Measurements from ENCODE around the gene PRKCA.
"Not testable (repeated sequence)": the region's sequence is repeated elsewhere in the genome, so short reads cannot be mapped to it uniquely, and the experiment has no call there.

Gene PRKCA

DNA sequence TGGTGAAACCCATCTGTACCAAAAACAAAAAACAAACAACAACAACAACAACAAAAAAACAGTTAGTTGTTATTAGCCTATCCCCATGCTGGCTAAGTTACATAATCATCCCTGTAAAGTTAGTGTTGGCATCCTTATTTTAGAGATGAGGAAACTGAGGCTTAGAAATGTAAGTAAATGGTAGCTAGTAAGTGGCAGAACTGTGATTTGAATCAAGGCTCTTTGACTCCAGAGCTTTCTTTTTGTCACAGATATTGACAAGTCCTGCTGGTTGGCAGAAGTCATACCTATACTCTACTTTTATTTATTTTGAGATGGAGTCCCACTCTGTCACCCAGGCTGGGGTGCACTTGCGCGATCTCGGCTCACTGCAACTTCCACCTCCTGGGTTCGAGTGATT, 42.1 kb downstream of the PRKCA start:
- DNase-seq (ENCODE audit: low read depth) = no peak
- H3K4me3 ChIP-seq (replicated peaks; ENCODE audit: low read depth, low read length) = no peak overlapping the region
- TF ChIP-seq, protein P1, sequence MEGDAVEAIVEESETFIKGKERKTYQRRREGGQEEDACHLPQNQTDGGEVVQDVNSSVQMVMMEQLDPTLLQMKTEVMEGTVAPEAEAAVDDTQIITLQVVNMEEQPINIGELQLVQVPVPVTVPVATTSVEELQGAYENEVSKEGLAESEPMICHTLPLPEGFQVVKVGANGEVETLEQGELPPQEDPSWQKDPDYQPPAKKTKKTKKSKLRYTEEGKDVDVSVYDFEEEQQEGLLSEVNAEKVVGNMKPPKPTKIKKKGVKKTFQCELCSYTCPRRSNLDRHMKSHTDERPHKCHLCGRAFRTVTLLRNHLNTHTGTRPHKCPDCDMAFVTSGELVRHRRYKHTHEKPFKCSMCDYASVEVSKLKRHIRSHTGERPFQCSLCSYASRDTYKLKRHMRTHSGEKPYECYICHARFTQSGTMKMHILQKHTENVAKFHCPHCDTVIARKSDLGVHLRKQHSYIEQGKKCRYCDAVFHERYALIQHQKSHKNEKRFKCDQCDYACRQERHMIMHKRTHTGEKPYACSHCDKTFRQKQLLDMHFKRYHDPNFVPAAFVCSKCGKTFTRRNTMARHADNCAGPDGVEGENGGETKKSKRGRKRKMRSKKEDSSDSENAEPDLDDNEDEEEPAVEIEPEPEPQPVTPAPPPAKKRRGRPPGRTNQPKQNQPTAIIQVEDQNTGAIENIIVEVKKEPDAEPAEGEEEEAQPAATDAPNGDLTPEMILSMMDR (IDR thresholded peaks at IDR 0.05; ENCODE audit: low read length, missing control alignments) = no peak

DNA sequence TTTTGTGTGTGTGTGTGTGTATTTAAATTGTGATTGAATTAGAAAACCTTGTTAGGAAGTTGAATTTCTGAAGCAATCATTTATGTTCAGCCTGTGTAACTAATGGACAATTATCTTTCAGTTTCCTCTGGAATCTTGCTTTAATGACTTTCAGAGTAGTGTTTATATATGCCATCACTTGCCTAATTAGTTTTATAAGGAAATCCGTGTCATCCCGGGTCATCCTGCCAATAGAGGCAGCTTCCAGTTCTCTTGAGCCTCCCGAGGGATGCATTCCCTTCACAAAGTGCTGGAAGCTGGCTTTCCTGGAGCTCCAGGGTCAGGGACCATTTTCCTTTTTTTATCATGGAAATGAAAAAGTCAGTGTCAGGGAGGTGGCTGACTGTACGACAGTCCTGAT, 42.9 kb downstream of the PRKCA start:
- H3K4me3 ChIP-seq (replicated peaks; ENCODE audit: low read depth, low read length) = no peak overlapping the region
- DNase-seq (ENCODE audit: low read depth) = no peak
- TF ChIP-seq, protein P1 (IDR thresholded peaks at IDR 0.05; ENCODE audit: low read length, missing control alignments) = no peak

DNA sequence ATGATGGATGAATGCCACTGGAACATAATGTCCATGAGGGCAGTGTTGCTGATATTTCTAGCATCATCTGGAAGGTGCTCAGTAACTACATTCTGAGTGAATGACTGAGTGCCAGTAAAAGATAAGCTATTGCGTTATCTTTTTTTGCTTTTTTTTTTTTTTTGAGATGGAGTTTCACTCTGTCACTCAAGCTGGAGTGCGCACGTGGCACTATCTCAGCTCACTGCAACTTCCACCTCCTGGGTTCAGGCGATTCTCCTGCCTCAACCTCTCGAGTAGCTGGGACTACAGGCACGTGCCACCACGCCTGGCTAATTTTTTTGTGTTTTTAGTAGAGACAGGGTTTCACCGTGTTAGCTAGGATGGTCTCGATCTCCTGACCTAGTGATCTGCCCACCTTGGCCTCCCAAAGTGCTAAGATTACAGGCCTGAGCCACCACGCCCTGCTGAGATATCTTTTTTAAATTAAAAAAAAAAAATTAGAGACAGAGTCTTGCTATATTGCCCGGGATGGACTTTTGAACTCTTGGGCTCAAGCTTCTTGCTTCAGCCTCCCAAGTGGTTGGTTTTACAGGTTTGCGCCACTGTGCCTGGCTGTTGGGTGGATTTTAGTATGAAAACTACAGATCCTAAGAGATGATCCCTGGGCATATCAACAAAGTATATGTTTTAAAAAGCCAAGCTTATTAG, 43.7 kb downstream of the PRKCA start:
- not testable (repeated sequence) for DNase-seq (ENCODE audit: low read depth); H3K4me3 ChIP-seq (replicated peaks; ENCODE audit: low read depth, low read length)

DNA sequence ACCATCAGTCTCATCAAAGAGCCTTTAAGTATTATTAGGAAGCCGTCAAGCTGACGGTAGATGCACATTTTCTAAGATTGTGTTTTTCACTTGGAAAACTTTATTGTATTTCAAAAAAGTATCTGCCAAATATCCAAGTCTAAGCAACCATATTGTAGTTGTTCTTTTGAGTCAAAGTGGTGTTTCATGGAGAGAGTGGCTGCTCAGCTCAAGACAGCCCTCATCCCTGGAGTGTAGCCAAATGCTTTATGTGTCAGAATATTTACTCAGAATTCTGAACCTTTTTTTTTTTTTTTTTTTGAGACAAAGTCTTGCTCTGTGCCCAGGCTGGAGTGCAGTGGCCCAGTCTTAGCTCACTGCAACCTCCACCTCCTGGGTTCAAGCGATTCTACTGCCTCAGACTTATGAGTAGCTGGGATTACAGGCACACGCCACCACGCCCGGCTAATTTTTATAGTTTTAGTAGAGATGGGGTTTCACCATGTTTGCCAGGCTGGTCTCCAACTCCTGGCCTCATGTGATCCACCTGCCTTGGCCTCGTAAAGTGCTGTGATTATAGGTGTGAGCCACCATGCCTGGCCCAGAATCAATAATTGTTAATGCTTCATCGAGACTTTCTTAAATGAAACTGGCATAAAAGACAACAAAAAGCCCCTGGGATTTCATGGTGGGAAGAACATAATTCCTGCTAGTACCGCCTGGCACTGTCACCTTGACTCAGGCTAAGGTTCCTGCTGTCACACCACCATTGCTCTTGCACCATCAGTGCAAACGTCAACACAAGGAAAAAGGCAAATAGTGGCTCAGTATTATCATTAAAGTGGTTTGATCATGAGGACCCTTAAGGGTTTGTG, 45.5 kb downstream of the PRKCA start:
- TF ChIP-seq, protein P1 (IDR thresholded peaks at IDR 0.05; ENCODE audit: low read length, missing control alignments) = no peak
- DNase-seq (ENCODE audit: low read depth) = peak; percentile 38

DNA sequence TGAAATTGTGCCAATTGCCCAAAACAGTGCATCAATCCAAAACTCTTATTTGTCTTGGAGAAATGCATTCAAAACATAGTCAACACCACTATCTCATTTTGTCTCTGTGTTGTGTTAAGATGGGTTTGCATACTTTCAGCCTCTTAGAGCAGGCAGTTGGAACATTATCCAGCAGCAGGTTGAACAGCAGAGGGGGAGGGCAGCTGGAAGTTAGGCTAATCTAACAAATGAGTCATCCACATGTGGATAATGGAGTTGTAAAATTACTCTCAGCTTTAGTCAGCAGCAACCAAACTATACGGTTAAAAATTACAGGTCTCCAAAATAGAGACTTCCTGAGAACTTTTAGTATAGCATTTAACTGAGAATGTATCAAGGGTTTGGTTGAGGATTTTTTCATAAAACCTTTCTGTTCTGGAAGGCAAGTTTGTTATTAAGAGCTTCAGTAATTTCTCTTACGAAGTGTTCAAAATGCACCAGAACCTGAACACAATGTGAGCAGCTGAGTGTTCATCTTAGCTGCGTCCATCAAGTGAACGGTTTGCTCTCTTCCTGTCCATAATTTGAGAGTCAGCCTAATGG, 46.3 kb downstream of the PRKCA start:
- DNase-seq (ENCODE audit: low read depth) = peak; percentile 77
- no peak overlapping the region for H3K4me3 ChIP-seq (replicated peaks; ENCODE audit: low read depth, low read length)
- TF ChIP-seq, protein P1 (IDR thresholded peaks at IDR 0.05; ENCODE audit: low read length, missing control alignments) = no peak

More for the DNA sequence above, 45.5 kb downstream of the PRKCA start:
- no peak overlapping the region for H3K4me3 ChIP-seq (replicated peaks; ENCODE audit: low read depth, low read length)

DNA sequence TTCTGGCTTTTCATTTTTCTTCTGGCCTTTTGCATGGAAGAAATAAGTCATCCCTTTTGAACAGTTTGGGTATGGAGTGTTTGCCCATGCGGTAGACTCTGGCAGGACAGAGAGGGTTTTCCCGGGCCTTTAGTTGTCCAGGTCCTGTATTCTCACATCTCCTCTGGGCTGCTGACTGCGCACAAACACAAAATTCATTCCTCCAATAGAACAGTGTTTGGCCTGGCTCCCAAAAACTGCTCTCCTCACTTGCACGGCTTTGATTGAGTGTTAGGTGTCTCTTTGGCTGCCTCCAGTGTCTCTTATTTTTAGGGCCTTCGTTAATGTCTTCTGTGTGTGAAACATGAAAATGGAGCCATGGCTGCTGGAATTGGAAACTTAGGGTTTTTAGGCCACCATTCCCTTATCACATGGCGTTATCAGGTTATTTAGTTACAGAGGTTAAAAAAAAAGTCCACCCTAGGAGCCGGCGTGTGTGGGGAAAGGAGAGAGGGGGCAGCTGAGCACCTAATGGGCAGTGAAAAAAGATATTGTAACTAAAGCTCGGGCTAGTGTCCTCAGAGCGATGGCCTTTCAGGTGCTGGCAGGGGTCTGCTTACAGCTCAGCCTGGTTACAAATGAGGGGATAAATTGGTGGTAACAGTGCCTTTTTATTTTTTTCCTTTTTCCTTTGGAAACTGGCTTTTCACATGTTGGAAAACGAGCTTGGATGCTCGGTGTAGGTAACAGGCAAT, 47.3 kb downstream of the PRKCA start:
- no peak overlapping the region for H3K4me3 ChIP-seq (replicated peaks; ENCODE audit: low read depth, low read length)
- DNase-seq (ENCODE audit: low read depth) = no peak
- TF ChIP-seq, protein P1 (IDR thresholded peaks at IDR 0.05; ENCODE audit: low read length, missing control alignments) = no peak

DNA sequence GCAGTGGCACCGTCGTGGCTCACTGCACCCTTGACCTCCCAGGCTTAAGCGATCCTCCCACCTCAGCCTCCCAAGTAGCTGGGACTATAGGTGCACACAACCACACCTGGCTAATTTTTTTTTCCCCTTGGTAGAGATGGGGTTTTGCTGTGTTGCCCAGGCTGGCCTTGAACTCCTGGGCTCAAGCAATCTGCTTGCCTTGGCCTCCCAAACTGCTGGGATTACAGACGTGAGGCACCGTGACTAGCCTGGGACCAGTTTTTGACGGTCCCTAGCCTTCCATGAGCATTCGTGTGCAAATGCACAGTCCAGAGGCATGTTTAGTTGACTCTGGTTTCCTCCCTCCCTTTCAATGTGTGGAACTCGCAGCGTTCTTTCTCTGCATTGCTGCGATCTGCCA, 48.2 kb downstream of the PRKCA start:
- DNase-seq (ENCODE audit: low read depth); H3K4me3 ChIP-seq (replicated peaks; ENCODE audit: low read depth, low read length): not testable (repeated sequence)
